ENCODE data around the gene CHAC2.

Gene CHAC2

DNA sequence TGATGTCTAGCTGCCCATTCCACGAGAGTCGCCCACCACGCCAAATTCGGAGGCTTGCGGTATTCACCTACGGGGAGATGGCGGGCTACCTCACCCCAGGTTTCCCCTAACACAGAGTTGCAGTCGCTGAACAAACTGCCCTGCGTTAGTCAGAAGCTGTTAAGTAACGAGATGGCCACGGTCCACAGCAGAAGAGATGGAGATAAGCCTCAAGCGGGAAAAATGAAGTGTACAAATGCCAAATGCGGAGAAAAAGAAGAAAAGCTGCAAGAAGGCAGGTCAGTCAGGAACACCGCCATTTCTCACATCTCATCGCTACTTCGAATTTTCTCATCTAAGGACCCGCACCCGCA lies 18.7 kb downstream of the CHAC2 start:
- TF ChIP-seq, protein P1, sequence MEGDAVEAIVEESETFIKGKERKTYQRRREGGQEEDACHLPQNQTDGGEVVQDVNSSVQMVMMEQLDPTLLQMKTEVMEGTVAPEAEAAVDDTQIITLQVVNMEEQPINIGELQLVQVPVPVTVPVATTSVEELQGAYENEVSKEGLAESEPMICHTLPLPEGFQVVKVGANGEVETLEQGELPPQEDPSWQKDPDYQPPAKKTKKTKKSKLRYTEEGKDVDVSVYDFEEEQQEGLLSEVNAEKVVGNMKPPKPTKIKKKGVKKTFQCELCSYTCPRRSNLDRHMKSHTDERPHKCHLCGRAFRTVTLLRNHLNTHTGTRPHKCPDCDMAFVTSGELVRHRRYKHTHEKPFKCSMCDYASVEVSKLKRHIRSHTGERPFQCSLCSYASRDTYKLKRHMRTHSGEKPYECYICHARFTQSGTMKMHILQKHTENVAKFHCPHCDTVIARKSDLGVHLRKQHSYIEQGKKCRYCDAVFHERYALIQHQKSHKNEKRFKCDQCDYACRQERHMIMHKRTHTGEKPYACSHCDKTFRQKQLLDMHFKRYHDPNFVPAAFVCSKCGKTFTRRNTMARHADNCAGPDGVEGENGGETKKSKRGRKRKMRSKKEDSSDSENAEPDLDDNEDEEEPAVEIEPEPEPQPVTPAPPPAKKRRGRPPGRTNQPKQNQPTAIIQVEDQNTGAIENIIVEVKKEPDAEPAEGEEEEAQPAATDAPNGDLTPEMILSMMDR (IDR thresholded peaks at IDR 0.05; ENCODE audit: insufficient read depth, low read depth, low read length, missing control alignments): no peak
- peak; percentile 28 for DNase-seq (ENCODE audit: low read depth)
- H3K4me3 ChIP-seq (ENCODE audit: low read depth, low read length): peak overlapping the region; percentile 75

DNA sequence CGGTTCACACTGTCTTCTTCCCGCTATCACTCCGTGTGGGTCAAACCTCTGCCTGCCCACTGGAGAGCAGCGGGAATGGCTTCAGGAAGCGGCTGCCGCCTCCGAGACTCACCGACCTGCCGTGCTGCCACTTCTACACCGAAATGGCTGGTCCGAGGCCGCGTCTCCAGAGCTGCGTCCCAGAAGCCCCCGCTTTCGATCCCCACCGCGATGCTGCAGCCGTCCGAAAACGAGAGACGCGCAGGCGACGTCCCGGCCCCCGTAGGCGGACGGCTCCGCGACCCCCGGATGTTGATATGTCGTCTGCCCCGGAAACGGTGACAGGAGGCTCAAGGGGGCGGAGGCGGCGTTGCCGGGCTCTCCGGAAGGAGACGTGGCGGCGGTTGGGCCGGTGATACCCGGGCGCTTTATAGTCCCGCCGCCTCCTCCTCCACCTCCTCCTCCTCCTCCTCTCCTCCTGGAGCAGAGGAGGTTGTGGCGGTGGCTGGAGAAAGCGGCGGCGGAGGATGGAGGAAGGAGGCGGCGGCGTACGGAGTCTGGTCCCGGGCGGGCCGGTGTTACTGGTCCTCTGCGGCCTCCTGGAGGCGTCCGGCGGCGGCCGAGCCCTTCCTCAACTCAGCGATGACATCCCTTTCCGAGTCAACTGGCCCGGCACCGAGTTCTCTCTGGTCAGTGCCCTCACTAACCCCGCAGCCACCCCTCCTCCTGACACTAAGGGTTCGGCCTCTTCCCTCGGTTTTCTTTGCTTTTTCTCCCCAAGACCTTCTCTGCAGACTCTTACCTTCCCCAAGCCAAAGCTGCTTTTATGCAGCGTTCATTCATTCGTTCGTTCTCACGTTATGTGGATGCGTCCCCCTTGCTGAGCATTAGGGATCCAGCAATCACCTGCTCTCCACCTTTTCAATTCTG lies 19.4 kb downstream of the CHAC2 start, which contains the start of the genes ASB3 and ERLEC1:
Gene ASB3 (minus strand): TSS at position 249 of the 909 bp plus-strand sequence. CDS start 21,381 bp downstream, outside the sequence.
Gene ERLEC1 (plus strand): TSS at position 340 of the 909 bp plus-strand sequence. CDS start 167 bp downstream, at position 507.
- peak within 1 kb of the TSS; percentile 75 for H3K4me3 ChIP-seq (ENCODE audit: low read depth, low read length)
- peak; percentile 92 for DNase-seq (ENCODE audit: low read depth)
- TF ChIP-seq, protein P1 (IDR thresholded peaks at IDR 0.05; ENCODE audit: insufficient read depth, low read depth, low read length, missing control alignments): peak; percentile 3

DNA sequence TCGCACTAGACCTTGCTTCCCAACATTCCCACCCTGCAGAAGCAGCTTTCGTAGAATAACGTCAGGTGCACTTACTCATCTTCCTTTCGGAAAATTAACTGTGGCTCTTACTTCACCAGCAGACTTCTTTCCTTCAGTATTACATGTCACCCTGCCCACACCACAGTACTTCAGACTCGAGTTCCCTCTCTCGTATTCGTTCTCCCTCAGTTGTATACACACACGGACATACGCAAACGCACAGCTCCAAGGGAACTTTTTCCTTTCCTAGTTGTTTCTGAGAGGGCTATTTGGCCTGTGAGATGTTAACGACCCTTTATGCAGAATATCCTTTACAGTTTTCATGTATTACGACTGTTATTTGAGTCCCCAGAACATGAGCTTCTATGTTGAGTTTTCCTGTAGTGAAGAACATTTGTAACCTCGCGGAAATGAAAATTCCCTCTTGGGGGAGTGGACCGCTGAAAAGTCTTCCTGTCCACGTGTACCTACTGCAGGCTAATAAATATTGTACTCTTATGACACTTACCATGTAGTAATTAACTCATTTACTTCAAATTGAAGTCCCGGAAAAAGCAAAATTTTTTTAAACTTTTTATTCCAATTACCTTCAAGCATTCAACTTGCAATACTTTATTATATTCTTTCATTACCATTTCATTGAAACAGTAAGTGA lies 20.1 kb downstream of the CHAC2 start:
- DNase-seq (ENCODE audit: low read depth): no peak

DNA sequence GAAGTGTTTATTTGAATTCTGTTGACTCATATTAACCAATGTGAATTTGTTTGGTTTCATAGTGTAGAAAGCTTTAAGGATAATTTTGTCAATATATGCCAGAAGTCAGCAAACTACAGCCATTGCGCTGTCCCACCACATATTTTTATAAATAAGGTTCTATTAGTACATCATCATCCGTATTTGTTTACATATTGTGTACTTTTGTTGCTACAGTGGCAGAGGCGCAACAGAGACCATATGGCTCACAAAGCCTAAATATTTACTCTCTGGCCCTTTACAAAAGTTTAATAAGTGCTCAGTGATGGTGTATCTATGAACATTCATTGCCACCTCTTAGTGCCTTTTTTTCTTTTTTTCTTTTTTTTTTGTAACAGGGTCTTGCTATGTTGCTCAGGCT lies 25.7 kb downstream of the CHAC2 start:
- TF ChIP-seq, protein P1 (IDR thresholded peaks at IDR 0.05; ENCODE audit: insufficient read depth, low read depth, low read length, missing control alignments): no peak
- no peak for DNase-seq (ENCODE audit: low read depth)
- H3K4me3 ChIP-seq (ENCODE audit: low read depth, low read length): no peak overlapping the region

More for the DNA sequence above, 20.1 kb downstream of the CHAC2 start:
- peak overlapping the region; percentile 75 for H3K4me3 ChIP-seq (ENCODE audit: low read depth, low read length)
- TF ChIP-seq, protein P1 (IDR thresholded peaks at IDR 0.05; ENCODE audit: insufficient read depth, low read depth, low read length, missing control alignments): no peak

DNA sequence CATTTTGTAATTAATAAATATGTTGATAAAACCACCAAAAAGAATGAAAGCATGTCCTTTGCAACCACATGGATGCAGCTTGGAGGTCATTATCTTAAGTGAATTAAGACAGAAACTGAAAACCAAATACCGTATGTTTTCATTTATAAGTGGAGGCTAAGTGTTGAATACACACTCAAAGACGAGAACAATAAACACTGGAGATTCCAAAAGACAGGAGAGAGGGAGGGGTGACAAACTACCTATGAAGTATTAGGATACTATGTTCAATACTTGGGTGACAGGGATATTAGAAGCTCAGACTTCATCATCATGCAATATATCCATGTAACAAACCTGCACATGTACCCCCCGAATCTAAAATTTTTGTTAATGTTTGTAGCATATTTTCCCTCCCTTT lies 26.2 kb downstream of the CHAC2 start:
- no peak overlapping the region for H3K4me3 ChIP-seq (ENCODE audit: low read depth, low read length)
- DNase-seq (ENCODE audit: low read depth): no peak
- TF ChIP-seq, protein P1 (IDR thresholded peaks at IDR 0.05; ENCODE audit: insufficient read depth, low read depth, low read length, missing control alignments): no peak

DNA sequence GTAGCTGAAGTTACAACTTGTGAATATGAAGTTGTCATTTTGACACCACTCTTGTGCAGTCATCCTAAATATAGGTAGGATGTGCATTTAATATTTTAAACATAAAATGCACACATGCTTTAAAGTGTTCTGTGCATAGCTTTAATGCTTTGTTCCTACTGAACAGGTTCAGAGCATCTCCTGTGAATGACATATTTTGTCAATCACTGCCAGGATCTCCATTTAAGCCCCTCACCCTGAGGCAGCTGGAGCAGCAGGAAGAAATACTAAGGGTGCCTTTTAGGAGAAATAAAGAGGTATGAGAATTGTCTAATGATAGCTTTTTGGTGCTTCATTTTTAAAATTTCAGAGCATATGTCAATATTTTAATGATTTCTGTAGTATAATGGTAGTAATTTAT lies 33.9 kb downstream of the CHAC2 start:
- TF ChIP-seq, protein P1 (IDR thresholded peaks at IDR 0.05; ENCODE audit: insufficient read depth, low read depth, low read length, missing control alignments): no peak
- no peak for DNase-seq (ENCODE audit: low read depth)
- H3K4me3 ChIP-seq (ENCODE audit: low read depth, low read length): no peak overlapping the region
